Astrocyte of the spinal cord (primary cell): ENCODE results near the gene DNAJC18.
"Not testable (repeated sequence)": the region's sequence is repeated elsewhere in the genome, so short reads cannot be mapped to it uniquely, and the experiment has no call there.

ENCODE experiments used
- DNase-seq: peaks from one replicate; pipeline ENCODE4 v3.0.0; 2011; ENCODE audit warnings: low read depth, low spot score
- H3K4me3 ChIP-seq: 2 replicates; pipeline ENCODE4 v1.5.1; 2011; ENCODE audit warnings: low read depth, mild to moderate bottlenecking, low read length, moderate library complexity
- CTCF ChIP-seq: IDR thresholded peaks from 2 replicates; pipeline ENCODE4 v1.5.1; 2012; ENCODE audit warnings: low read depth, mild to moderate bottlenecking, low read length, inconsistent platforms
- in situ Hi-C: cut with HindIII; loops from 2 replicates; pipeline ENCODE4 v1.10.0; 2017; ENCODE audit warnings: low sequenced_read_pairs

DNAJC18 gene

GRCh38 chr5:139388198-139388821, 51.0 kb downstream of the DNAJC18 start:
- no peak overlapping the region for H3K4me3 ChIP-seq
- in situ Hi-C loops: no loop called here
- TF ChIP-seq CTCF: no peak
- DNase-seq: no peak

GRCh38 chr5:139387611-139388197, 51.6 kb downstream of the DNAJC18 start:
- no peak for DNase-seq
- in situ Hi-C loops: no loop called here
- no peak for TF ChIP-seq CTCF
- no peak overlapping the region for H3K4me3 ChIP-seq

DNA sequence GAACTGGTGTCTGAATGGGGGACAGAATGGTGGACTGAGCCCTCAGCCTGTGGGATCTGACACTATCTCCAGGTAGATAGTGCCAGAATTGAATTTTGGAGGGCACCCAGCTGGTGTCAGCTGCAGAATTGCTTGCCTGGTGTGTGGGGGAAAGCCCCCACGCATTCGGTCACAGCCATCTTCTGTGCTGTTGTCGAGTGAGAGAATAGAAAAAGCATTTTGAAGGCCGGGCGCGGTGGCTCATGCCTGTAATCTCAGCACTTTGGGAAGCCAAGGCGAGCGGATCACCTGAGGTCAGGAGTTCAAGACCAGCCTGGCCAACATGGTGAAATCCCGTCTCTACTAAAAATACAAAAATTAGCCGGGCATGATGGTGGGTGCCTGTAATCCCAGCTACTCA, 52.4 kb downstream of the DNAJC18 start:
- in situ Hi-C loops, DNase-seq, H3K4me3 ChIP-seq: not testable (repeated sequence)

GRCh38 chr5:139386050-139386438, 53.3 kb downstream of the DNAJC18 start:
- no peak overlapping the region for H3K4me3 ChIP-seq
- in situ Hi-C loops: no loop called here
- no peak for DNase-seq
- TF ChIP-seq CTCF: no peak

DNA sequence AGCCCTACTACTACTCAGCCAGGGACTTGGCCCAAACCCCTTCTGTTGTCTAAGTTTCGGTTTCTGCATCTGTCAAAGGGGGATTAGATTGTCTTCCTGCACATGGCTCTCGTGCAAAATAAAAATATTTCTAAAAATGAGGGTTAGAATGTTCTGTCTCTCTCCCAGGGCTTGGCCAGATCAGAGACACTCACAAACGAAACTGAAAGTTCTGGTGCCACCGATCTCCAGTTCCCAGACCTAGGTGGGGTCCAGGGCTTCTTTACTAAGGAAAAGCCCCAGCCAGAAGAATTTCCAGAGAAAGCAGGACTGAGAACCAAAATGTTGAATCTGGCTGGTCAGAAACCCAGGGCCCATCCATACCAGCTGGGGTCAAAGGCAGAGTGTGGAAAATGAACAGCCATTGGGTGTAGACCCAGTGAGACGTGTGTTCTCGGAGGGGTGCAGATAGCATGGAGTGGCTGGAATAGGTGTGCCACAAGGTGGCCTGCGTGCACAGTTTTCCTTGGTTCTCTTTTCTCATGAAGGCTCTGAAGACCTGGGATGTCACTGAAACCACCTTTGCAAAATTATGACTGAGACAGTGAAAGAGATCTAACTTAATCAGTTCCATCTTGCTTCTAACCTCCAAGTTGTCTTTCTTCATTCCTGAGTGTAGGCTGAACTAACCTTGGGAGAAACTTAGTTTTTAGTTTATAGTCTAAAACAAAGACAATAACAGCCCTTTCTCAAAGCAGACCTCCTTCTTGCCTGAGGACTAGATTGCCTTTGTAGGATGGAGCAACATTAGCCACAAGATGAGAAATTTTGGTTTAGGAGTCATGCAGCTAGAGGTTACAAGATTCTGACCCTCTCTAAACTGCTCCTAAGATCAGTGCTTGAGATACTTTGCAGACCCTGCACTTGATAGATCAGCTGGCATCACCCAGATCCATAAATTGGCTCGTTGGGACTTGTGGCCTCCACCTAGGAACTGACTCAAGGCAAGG, 54.0 kb downstream of the DNAJC18 start:
- H3K4me3 ChIP-seq: no peak overlapping the region
- in situ Hi-C loops: no loop called here
- DNase-seq: no peak
- TF ChIP-seq CTCF: no peak

DNA sequence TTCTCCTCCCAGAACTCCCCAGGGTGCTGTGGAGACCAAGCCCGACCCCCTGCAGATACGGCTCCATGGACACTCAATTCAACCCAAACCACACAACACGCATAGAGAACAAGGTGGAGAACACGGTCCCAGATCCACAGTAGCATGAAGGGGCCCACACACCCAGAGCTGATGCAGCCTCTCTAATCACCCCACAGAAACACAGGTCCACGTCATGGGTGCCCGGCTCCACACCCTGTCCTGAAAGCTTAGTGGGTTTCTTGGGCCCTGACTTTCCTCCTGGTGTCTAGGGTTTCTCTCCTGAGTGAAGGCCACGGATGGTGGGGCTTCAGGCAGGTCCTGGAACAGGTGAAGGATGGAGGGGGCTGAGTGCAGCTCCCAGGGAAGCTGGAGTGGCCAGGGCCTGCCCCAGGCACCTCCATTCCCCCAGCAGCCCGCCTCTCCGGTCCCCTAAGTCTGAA, 54.7 kb downstream of the DNAJC18 start:
- in situ Hi-C loops: no loop called here
- no peak for DNase-seq
- no peak overlapping the region for H3K4me3 ChIP-seq
- TF ChIP-seq CTCF: no peak
